ENCODE results near the gene MME.

The MME gene

DNA sequence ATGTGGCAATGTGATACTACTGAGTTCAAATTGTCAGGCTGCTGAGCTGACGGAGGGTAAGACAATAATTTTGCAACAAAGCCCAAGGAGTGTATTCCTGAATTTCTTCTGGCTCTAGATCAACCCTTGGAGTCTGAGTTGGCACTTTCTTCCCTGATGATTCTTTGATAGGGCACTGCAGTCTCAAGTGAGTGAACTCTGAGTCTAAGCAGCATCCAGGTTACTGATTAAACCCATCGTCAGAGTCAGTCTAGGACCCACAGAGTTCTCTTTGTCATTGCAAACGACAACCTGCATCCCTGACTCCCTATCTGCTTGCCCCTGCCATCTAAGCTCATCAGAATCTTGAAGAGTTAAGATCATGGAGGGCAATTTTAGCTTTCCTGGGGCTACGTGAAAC lies 58.6 kb downstream of the MME start:
- no peak overlapping the region for H3K27ac ChIP-seq (ENCODE audit: low read depth, low read length, severe bottlenecking)
- 88 to 100% methylated on average over 3 of the region's 4 CpGs for WGBS, 2 experiments (ENCODE audit: insufficient coverage in 2 of 2)

GRCh38 chr3:155147588-155147987 lies 67.5 kb downstream of the MME start:
- Histone ChIP-seq H3K4me1 (ENCODE audit: control insufficient read depth, insufficient read depth, low read length, poor library complexity, severe bottlenecking) (no peaks in the 10 kb centered on the region), H3K9me3 (ENCODE audit: control insufficient read depth, low read length) (no peaks in the 10 kb centered on the region), H3K27ac (ENCODE audit: low read depth, low read length, severe bottlenecking) (no peak overlapping the region), H3K4me3 (ENCODE audit: extremely low read depth, insufficient read depth, low read length, poor library complexity, severe bottlenecking) (no peak overlapping the region), H3K36me3 (ENCODE audit: control insufficient read depth, insufficient read depth, low read length) (peaks cover 5% of the 10 kb centered on the region)
- no CpG with 5 or more reads among the region's 1 CpG for WGBS, 2 experiments (ENCODE audit: insufficient coverage in 2 of 2)

More for the DNA sequence above, 58.6 kb downstream of the MME start:
- Histone ChIP-seq H3K9me3 (ENCODE audit: control insufficient read depth, low read length) (no peaks in the 10 kb centered on the region), H3K4me3 (ENCODE audit: extremely low read depth, insufficient read depth, low read length, poor library complexity, severe bottlenecking) (no peak overlapping the region), H3K4me1 (ENCODE audit: control insufficient read depth, insufficient read depth, low read length, poor library complexity, severe bottlenecking) (no peaks in the 10 kb centered on the region), H3K36me3 (ENCODE audit: control insufficient read depth, insufficient read depth, low read length) (no peaks in the 10 kb centered on the region)

GRCh38 chr3:155149494-155149893 lies 69.4 kb downstream of the MME start:
- 100% methylated on average over 1 of the region's 3 CpGs; no CpG with 5 or more reads in 1 of the 2 experiments for WGBS, 2 experiments (ENCODE audit: insufficient coverage in 2 of 2)
- Histone ChIP-seq H3K9me3 (ENCODE audit: control insufficient read depth, low read length) (no peaks in the 10 kb centered on the region), H3K36me3 (ENCODE audit: control insufficient read depth, insufficient read depth, low read length) (peaks cover 5% of the 10 kb centered on the region), H3K4me1 (ENCODE audit: control insufficient read depth, insufficient read depth, low read length, poor library complexity, severe bottlenecking) (no peaks in the 10 kb centered on the region), H3K27ac (ENCODE audit: low read depth, low read length, severe bottlenecking) (no peak overlapping the region), H3K4me3 (ENCODE audit: extremely low read depth, insufficient read depth, low read length, poor library complexity, severe bottlenecking) (no peak overlapping the region)

DNA sequence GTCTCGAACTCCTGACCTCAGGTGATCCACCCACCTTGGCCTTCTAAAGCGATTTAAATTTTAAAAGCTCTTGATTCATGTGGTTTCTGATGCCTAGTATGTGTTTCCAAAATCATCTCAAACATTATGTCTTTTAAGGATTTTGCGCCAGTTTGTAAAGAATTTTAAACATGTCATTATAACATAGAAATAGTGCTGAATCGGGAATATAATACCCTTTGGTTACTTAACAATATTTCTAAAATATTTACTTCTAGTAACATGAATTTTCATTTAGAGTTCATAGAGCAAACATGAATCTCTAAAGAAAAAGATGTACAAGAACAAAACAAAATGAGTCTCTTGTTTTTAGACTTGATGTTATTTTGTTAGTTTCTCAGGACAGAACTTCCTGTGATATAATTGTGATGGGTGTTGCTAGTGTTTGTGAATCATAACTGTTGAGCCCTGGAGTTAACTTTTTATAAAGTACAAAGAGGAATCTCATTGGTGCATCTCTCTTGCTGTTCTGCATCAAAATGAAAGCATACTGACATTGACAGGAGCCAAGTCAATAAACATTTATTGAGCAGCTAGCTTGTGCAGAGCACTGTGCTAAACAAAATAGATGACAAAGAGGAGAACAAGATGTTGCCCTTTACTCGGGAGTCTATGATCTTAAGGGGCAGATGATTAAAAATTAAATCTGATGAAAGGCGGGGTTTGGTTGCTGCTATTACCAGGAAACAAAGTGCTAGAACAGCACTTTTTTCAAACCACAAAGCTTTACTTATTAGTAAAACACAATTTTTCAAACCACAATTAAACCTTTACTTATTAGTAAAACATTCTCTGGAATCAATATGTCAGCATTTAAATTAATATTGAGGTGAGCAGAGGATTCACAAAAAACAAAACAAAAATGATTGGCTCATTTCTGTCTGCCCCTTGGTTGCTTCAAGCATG lies 73.4 kb downstream of the MME start:
- H3K4me3 ChIP-seq (ENCODE audit: extremely low read depth, insufficient read depth, low read length, poor library complexity, severe bottlenecking) = no peak overlapping the region
- no peaks in the 10 kb centered on the region for H3K36me3 ChIP-seq (ENCODE audit: control insufficient read depth, insufficient read depth, low read length)
- no peaks in the 10 kb centered on the region for H3K9me3 ChIP-seq (ENCODE audit: control insufficient read depth, low read length)
- H3K4me1 ChIP-seq (ENCODE audit: control insufficient read depth, insufficient read depth, low read length, poor library complexity, severe bottlenecking) = no peaks in the 10 kb centered on the region
- H3K27ac ChIP-seq (ENCODE audit: low read depth, low read length, severe bottlenecking) = no peak overlapping the region
- 83% methylated on average over 1 of the region's 6 CpGs; no CpG with 5 or more reads in 1 of the 2 experiments for WGBS, 2 experiments (ENCODE audit: insufficient coverage in 2 of 2)

- Histone ChIP-seq H3K4me1 (ENCODE audit: control insufficient read depth, insufficient read depth, low read length, poor library complexity, severe bottlenecking) (no peaks in the 10 kb centered on the region), H3K36me3 (ENCODE audit: control insufficient read depth, insufficient read depth, low read length) (no peaks in the 10 kb centered on the region), H3K9me3 (ENCODE audit: control insufficient read depth, low read length) (no peaks in the 10 kb centered on the region), H3K27ac (ENCODE audit: low read depth, low read length, severe bottlenecking) (no peak overlapping the region), H3K4me3 (ENCODE audit: extremely low read depth, insufficient read depth, low read length, poor library complexity, severe bottlenecking) (no peak overlapping the region)
- 94 to 100% methylated on average over 1 to 2 of the region's 3 CpGs for WGBS, 2 experiments (ENCODE audit: insufficient coverage in 2 of 2)
Observed at GRCh38 chr3:155154255-155154654, 74.1 kb downstream of the MME start.

GRCh38 chr3:155158346-155159037 lies 78.4 kb downstream of the MME start:
- no peaks in the 10 kb centered on the region for H3K36me3 ChIP-seq (ENCODE audit: control insufficient read depth, insufficient read depth, low read length)
- no peaks in the 10 kb centered on the region for H3K4me1 ChIP-seq (ENCODE audit: control insufficient read depth, insufficient read depth, low read length, poor library complexity, severe bottlenecking)
- H3K4me3 ChIP-seq (ENCODE audit: extremely low read depth, insufficient read depth, low read length, poor library complexity, severe bottlenecking) = no peak overlapping the region
- H3K9me3 ChIP-seq (ENCODE audit: control insufficient read depth, low read length) = no peaks in the 10 kb centered on the region
- WGBS, 2 experiments (ENCODE audit: insufficient coverage in 2 of 2) = 87% methylated on average over 6 of the region's 9 CpGs; no CpG with 5 or more reads in 1 of the 2 experiments
- no peak overlapping the region for H3K27ac ChIP-seq (ENCODE audit: low read depth, low read length, severe bottlenecking)

GRCh38 chr3:155159301-155159700 lies 79.2 kb downstream of the MME start:
- H3K9me3 ChIP-seq (ENCODE audit: control insufficient read depth, low read length) = no peaks in the 10 kb centered on the region
- H3K4me1 ChIP-seq (ENCODE audit: control insufficient read depth, insufficient read depth, low read length, poor library complexity, severe bottlenecking) = no peaks in the 10 kb centered on the region
- no peaks in the 10 kb centered on the region for H3K36me3 ChIP-seq (ENCODE audit: control insufficient read depth, insufficient read depth, low read length)
- 83% methylated on average over 1 of the region's 2 CpGs; no CpG with 5 or more reads in 1 of the 2 experiments for WGBS, 2 experiments (ENCODE audit: insufficient coverage in 2 of 2)
- no peak overlapping the region for H3K4me3 ChIP-seq (ENCODE audit: extremely low read depth, insufficient read depth, low read length, poor library complexity, severe bottlenecking)
- no peak overlapping the region for H3K27ac ChIP-seq (ENCODE audit: low read depth, low read length, severe bottlenecking)

DNA sequence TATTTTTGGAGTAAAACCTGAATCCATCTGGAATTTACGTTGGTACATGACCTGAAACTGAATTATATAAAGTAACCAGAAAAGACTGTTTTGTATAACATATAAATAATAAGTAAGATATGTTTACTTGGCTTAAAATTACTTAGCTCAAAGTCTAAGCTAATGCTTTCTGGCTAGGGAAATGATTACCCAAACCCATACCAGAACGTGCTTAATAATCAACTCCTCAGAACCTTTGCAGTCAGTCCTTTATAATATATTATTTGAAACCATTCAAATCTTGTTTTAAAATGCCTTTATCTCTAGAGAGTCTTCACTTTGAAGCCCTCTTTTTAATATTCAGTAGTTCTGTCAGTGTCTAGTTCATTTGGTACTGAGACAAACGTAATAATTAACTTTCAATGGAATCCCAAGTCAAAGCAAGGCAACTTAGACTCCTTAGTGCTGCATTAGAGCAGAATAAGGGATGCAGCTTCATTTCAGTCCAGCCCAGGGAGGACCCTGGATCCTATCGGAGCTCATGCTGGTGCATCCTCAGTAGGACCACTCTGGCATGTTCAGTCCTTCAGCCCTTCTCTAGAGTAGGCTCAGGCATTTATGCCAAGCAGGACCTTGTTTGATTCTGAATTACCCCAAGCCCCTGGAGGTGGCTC lies 81.6 kb downstream of the MME start:
- Histone ChIP-seq H3K36me3 (ENCODE audit: control insufficient read depth, insufficient read depth, low read length) (no peaks in the 10 kb centered on the region), H3K4me3 (ENCODE audit: extremely low read depth, insufficient read depth, low read length, poor library complexity, severe bottlenecking) (no peak overlapping the region), H3K9me3 (ENCODE audit: control insufficient read depth, low read length) (no peaks in the 10 kb centered on the region), H3K27ac (ENCODE audit: low read depth, low read length, severe bottlenecking) (no peak overlapping the region), H3K4me1 (ENCODE audit: control insufficient read depth, insufficient read depth, low read length, poor library complexity, severe bottlenecking) (no peaks in the 10 kb centered on the region)
- WGBS, 2 experiments (ENCODE audit: insufficient coverage in 2 of 2) = 90 to 100% methylated on average over 1 to 2 of the region's 4 CpGs

- no peaks in the 10 kb centered on the region for H3K9me3 ChIP-seq (ENCODE audit: control insufficient read depth, low read length)
- peaks cover 3% of the 10 kb centered on the region for H3K36me3 ChIP-seq (ENCODE audit: control insufficient read depth, insufficient read depth, low read length)
- H3K4me1 ChIP-seq (ENCODE audit: control insufficient read depth, insufficient read depth, low read length, poor library complexity, severe bottlenecking) = no peaks in the 10 kb centered on the region
- no peak overlapping the region for H3K27ac ChIP-seq (ENCODE audit: low read depth, low read length, severe bottlenecking)
- H3K4me3 ChIP-seq (ENCODE audit: extremely low read depth, insufficient read depth, low read length, poor library complexity, severe bottlenecking) = no peak overlapping the region
Observed at GRCh38 chr3:155164306-155164705, 84.2 kb downstream of the MME start.

DNA sequence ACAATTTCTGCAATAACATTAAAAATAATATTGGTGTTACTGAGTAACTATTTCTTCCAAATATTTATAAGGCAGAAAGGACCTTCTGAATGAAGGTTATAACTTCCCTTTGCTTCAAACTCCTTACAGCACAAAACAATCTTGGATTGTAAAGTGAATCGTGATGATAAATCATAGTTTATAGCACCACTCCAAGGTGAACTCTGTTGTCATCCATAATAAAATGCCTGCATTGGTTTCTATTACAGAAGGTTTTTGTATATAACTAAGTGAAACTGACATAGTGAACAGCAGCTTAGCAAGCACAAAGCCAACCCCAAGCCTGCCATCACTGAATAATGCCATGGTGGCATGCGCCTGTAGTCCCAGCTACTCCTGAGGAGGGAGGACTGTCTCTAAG lies 86.3 kb downstream of the MME start:
- Histone ChIP-seq H3K4me1 (ENCODE audit: control insufficient read depth, insufficient read depth, low read length, poor library complexity, severe bottlenecking) (no peaks in the 10 kb centered on the region), H3K27ac (ENCODE audit: low read depth, low read length, severe bottlenecking) (no peak overlapping the region), H3K9me3 (ENCODE audit: control insufficient read depth, low read length) (no peaks in the 10 kb centered on the region), H3K4me3 (ENCODE audit: extremely low read depth, insufficient read depth, low read length, poor library complexity, severe bottlenecking) (no peak overlapping the region), H3K36me3 (ENCODE audit: control insufficient read depth, insufficient read depth, low read length) (peaks cover 7% of the 10 kb centered on the region)
- 100% methylated on average over 1 of the region's 2 CpGs; no CpG with 5 or more reads in 1 of the 2 experiments for WGBS, 2 experiments (ENCODE audit: insufficient coverage in 2 of 2)

Data from mesodermal cell (in vitro differentiated cells).